Measurements from ENCODE around the gene B3GALT4.
"Not testable (repeated sequence)": the region's sequence is repeated elsewhere in the genome, so short reads cannot be mapped to it uniquely, and the experiment has no call there.

Gene B3GALT4

DNA sequence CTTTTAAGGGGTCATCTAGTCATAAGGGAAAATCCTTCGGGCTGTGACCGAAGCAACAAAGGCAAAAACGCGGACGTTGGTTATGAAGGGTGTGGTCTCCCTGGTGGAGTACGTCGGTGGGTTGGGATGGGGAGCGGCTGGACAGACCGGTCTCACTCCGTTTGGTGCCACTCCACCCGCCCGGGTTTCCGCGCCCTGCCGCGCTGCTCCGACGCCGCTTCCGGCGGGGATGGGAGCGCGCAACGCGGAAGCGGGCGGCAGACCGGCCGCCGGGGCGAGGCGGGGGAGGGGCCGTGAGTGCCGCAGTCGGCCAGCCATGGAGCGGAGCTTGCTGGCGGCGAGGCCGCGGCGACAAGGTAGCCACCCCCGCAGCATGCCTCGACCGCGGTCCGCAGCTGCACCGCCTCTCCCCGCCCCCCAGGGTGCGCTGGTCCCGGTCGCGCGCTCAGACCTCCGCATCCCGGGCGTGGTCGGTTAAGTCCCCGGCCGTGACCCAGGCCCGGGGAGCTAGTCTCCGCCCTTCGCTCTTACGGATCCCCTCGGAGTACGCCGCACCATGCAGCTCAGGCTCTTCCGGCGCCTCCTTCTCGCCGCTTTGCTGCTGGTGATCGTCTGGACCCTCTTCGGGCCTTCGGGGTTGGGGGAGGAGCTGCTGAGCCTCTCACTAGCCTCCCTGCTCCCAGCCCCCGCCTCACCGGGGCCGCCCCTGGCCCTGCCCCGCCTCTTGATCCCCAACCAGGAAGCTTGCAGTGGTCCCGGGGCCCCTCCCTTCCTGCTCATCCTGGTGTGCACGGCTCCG, at the start of gene B3GALT4:
TSS of gene B3GALT4 (plus strand) at position 260 of the 799 bp plus-strand sequence. CDS start at position 557, 297 bp downstream.
- peak; percentile 70 to 82 (median 77) for DNase-seq (ENCODE audit: low read depth in 2 of 3, low spot score in 2 of 3)

DNA sequence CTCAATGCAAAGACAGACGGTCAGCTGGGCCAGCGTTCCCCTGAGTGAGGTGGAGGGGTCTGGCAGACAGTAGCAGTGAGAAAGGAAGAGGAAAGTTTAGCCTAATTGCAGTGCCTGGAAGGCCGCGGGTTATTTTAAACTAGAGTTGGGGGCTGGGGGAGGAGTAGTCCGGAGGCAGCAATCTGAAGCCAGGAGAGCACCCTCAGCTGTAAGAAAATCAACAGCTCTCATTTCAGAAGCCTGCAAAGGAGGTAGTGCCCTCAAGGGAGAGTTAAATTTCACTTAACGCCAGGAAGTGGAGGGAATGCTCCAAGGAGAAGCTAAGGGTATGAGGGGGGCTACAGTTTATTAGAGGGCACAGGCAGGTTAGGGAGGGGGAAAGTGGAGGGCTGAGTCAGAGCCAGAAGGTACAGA, 41.7 kb upstream of the B3GALT4 start:
- DNase-seq (ENCODE audit: low read depth in 2 of 3, low spot score in 2 of 3), result no peak

GRCh38 chr6:33236328-33236727, 40.6 kb upstream of the B3GALT4 start:
- DNase-seq (ENCODE audit: low read depth in 2 of 3, low spot score in 2 of 3), result no peak

- no peak for DNase-seq (ENCODE audit: low read depth in 2 of 3, low spot score in 2 of 3)
Observed at GRCh38 chr6:33236852-33237251, 40.1 kb upstream of the B3GALT4 start.

DNA sequence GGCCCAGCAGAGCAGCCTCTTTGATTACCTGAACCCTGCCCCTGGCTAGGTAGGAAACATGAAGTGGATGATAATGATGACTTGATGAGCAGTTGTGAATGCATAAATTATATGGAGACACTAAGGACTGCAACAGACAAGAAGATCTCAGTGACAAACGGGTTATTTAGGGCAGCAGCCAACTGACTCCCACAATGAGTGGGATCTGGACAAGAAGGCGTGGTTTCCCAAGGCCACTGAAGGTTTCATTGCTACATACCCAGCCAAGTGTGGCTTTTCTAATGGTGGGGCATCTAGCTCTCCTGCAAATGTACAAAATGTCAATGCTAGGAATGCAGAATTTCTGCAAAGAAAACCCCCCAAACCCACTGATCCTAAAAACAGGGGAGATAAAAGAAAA, 39.2 kb upstream of the B3GALT4 start:
- DNase-seq (ENCODE audit: low read depth in 2 of 3, low spot score in 2 of 3), result no peak

DNA sequence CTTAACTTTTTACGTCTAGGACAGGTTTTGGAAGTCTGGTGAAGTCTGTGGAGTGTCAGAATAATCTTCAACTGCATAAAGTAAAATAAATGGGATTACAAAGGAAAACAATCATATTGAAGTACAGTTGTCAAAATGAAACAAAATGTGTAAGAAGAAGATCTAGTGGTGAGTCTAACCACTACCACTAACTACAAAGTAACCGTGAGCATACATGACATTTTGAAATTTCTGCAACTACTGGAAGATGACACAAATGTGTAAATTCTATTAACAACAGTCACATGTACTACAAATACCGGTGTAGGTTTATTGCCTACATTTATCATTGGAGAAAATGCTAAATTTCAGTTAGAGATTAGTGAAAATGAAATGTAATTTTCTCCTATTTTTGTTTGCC, 35.0 kb upstream of the B3GALT4 start:
- no peak for DNase-seq (ENCODE audit: low read depth in 2 of 3, low spot score in 2 of 3)

GRCh38 chr6:33243476-33243875, 33.4 kb upstream of the B3GALT4 start:
- DNase-seq (ENCODE audit: low read depth in 2 of 3, low spot score in 2 of 3), result no peak

- DNase-seq (ENCODE audit: low read depth in 2 of 3, low spot score in 2 of 3), result peak; percentile 77 to 91 (median 90)
Observed at GRCh38 chr6:33247977-33248642, 28.8 kb upstream of the B3GALT4 start.

DNA sequence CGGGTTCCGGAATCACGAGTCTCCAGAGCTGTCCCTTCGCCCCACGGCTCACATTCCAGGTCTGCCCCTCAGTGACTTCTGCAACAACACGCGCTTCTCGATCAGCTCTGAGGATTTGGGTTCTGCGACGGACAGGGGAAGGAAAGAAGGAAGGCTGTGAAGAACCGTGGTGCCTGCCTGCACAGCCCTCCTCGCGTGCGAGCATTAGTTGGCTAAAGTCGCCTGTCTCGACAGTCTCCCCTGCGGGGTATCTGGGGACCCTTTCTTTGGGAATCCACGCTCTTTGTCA, 28.3 kb upstream of the B3GALT4 start:
- DNase-seq (ENCODE audit: low read depth in 2 of 3, low spot score in 2 of 3), result peak in 1 of 3 experiments; percentile 29

DNA sequence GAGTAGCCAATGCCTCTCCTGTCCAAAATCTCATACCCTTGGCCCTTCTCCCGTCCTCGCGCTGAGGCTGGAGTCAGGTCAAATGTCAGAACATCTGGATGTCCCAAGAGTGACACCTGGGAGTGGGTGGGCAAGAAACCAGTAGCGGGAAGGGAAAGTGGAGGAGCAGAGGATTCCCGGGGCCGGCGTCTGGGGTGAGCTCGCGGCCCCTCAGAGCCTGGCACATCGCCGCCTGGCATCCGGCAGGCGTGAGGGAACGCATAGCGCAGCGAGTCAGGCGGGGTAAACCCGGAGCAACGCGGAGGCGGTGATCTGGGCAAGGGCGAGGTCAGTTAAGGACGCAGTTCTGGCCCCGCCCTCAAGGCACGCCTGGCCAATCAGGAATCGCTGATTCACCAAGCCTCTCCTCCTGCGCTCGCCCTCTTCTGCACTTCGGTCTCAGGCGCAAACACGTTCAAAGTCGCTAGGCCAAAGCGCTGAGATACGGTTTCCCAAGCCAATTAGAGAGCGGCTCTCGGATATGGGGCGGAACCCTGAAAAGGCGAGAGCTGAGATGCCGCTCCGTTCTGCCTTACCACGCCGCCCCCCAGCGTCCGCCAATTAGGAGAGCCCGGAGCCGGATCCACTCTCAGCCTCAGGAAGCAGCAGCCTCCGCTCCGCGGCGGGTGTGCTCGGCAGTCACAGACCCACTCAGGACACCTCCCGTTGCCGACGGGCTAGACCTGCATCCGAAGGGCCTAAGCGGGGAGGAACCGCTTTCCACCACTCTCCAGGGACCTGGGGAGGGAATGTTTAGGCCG, 27.8 kb upstream of the B3GALT4 start:
- peak; percentile 80 to 95 (median 86) for DNase-seq (ENCODE audit: low read depth in 2 of 3, low spot score in 2 of 3)

- DNase-seq (ENCODE audit: low read depth in 2 of 3, low spot score in 2 of 3), result no peak
Observed at GRCh38 chr6:33249732-33250630, 26.9 kb upstream of the B3GALT4 start.

- DNase-seq (ENCODE audit: low read depth in 2 of 3, low spot score in 2 of 3), result no peak
Observed at GRCh38 chr6:33250731-33251130, 26.2 kb upstream of the B3GALT4 start.

DNA sequence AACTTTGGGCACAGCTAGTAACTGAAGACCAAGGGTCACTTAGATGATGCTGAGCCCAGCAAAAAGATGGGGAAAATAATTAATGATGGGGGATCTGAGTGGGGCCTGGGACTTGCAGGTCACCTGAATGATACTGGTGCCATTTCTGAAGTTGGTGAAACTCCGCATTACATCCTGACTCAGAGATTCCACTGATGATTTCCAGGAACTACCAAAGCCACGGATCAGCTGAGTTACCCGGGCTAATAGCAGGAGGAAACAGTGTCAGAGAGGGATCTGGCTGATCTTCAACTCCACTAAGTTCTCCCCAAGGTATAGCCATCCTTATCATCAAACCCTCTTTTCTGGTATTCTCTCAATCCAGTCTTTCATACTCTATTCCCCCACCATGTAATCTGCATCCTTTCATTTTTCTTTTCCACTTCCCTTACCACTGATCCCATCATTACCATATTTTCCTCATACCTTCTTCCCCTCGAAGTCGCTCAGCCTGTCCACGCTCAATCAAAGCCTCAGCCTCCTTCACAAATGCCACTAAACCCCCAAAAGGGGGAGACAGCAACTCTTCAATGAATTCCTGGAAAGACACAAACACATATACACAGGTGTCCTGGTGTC, 25.4 kb upstream of the B3GALT4 start:
- no peak for DNase-seq (ENCODE audit: low read depth in 2 of 3, low spot score in 2 of 3)

DNA sequence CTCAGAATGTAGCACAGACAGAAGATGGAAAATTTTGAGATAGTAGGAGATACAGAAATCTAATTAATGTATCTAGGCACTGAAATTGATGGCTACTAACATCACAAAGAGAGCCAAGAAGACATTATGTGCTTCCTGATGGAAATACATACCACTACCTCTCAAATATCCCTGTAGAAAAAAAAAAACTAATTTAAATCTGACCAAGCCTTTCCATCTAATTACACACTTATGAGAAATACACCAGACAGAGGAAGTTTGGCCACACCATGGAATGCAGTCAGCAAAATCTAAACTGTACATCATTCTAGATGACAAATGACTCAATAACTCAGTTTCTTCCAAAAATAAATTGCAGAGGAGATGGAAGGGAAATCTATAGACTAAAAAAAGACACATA, 24.2 kb upstream of the B3GALT4 start:
- no peak for DNase-seq (ENCODE audit: low read depth in 2 of 3, low spot score in 2 of 3)

- no peak for DNase-seq (ENCODE audit: low read depth in 2 of 3, low spot score in 2 of 3)
Observed at GRCh38 chr6:33254591-33254990, 22.3 kb upstream of the B3GALT4 start.

GRCh38 chr6:33259032-33259431, 17.9 kb upstream of the B3GALT4 start:
- DNase-seq (ENCODE audit: low read depth in 2 of 3, low spot score in 2 of 3), result no peak

GRCh38 chr6:33262490-33262889, 14.4 kb upstream of the B3GALT4 start:
- DNase-seq (ENCODE audit: low read depth in 2 of 3, low spot score in 2 of 3), result not testable (repeated sequence)

GRCh38 chr6:33264015-33264414, 12.9 kb upstream of the B3GALT4 start:
- no peak for DNase-seq (ENCODE audit: low read depth in 2 of 3, low spot score in 2 of 3)

DNA sequence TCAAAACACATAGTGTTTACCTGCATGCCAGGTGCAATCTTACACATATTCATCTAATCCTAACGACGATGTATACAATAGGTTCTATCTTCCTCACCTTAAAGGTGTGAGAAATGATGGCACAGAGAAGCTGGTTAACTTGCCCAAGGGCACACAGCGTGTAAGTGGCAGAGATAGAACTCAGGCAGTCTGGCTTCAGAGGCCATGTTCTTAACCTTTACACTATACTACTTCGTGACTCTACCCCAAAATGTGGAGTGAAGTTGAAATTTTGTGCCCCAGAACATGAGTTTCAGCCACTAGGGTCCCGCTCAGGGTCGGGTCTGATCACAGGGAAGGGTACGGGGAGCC, 5.8 kb upstream of the B3GALT4 start:
- no peak for DNase-seq (ENCODE audit: low read depth in 2 of 3, low spot score in 2 of 3)

GRCh38 chr6:33271468-33272274, 5.3 kb upstream of the B3GALT4 start, which contains the start of the genes RPS18 and VPS52:
RPS18 (plus strand) TSS chr6:33272075; CDS start chr6:33272120, 45 bp downstream.
VPS52 (minus strand) TSS chr6:33271876; CDS start chr6:33271675, 201 bp downstream.
- DNase-seq (ENCODE audit: low read depth in 2 of 3, low spot score in 2 of 3), result peak; percentile 73 to 81 (median 80)

All from activated CD8-positive, alpha-beta memory T cell treated with anti-CD3 and anti-CD28 coated beads for 48 hours (primary cell).